HG02840 (cell line): ENCODE data around the gene ZRANB3.
"Not testable (repeated sequence)": the region's sequence is repeated elsewhere in the genome, so short reads cannot be mapped to it uniquely, and the experiment has no call there.

ENCODE experiments used
- ATAC-seq: cut with Tn5 transposase; IDR thresholded peaks from one replicate; pipeline ENCODE4 v1.9.1; 2021; ENCODE audit warnings: mild to moderate bottlenecking, moderate library complexity, moderate number of reproducible peaks; ENCODE audit not compliant: unreplicated experiment, low FRiP score

Gene ZRANB3

DNA sequence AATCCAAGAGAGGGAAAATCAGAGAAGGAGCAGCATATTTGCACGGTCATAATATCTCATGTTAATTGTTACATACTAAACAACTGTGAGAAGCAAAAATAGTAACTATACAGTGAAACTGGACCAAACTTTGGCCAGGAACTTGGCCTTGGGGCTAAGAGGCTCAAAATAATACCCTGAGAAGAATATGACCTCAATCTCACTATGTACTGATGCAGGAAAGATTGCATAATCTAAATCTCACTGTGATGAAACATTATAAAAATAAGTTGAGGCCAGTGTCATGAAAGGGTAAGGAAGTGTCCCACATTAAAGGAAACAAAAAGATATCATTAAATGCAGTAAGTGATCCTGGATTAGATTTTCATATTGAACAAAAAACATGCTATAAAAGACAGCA, 36.5 kb downstream of the ZRANB3 start:
- no peak for ATAC-seq

DNA sequence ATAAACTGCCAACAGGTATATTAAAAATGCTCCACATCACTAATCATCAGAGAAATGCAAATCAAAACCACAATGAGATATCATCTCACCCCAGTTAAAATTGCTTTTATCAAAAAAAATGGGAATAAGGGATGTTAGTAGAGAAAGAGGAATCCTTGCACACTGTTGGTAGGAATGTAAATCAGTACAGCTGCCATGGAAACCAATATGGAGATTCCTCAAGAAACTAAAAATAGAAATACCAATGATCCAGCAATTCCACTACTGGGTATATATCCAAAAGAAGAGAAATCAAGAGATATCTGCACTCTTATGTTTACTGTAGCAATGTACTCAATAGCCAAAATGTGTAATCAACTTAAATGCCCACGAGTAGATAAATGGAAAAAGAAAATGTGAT, 40.6 kb downstream of the ZRANB3 start:
- no peak for ATAC-seq

DNA sequence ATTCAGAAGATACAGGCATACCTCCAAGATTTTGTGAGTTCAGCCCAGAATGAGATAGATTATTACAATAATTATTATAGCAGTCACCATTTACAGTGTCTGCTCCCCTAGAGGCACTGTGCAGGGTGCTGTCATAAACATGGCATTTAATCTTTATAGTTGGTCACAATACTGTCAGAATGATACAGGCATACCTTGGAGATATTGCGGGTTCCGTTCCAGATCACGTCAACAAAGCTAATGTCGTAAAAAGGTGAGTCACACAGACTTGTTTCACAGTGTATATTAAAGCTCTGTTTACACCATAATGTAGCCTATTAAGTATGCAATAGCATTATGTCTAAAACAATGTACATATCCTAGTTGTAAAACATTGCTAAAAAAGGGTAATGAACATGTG, 45.6 kb downstream of the ZRANB3 start:
- ATAC-seq: no peak

DNA sequence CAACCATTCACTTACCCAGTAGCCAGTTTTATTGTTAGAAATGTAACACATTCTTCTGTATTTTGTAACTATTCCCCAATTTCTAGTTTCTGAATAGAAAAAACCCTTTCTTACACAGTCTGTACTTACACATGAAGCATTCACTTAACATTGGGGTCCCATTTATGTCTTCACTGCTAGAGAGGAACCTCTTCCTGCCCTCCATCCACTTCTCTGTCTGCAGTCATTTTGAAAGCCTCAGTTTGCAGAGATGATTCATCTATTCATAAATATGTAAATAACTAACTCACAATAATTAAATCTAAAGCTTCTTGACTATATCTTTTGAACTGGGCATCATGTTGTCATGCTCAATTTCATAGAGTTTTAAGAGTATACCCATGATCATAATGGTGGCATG, 55.9 kb downstream of the ZRANB3 start:
- ATAC-seq: no peak

DNA sequence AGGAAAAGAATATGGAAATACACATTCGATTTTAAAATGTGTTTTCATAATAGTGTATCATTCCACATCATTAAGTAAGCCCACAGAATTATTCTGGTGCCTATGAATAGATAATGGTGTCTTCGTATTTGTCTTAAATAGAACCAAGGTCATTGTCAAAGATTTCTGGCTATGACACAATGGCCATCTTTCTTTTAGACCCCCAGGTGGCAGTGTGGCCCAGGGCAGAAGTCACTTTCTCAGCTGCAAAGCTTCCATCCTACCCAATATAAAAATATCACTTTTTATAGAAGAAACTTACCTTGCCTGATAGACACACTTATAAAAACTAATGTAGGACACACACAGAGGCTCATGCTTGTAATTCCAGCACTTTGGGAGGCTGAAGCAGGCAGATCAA, 57.5 kb downstream of the ZRANB3 start:
- no peak for ATAC-seq

DNA sequence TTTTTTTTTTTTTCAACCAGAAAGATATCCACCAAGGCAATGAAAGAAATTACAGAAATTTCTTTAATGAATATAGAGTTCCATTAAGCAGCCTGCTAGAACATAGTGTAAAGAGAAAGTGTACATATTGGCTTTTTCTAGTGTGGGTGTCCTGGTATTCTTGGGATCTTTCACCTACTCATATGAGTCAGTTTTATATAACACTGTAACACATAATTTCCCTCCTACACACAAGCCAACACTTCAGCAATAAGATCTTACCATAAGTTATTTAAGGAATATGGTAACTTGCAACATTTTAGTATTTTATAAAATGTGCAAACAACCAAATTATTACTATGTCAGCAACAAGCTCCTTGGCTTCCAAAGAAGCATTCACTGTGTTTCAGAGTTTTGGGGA, 59.9 kb downstream of the ZRANB3 start:
- ATAC-seq: no peak

DNA sequence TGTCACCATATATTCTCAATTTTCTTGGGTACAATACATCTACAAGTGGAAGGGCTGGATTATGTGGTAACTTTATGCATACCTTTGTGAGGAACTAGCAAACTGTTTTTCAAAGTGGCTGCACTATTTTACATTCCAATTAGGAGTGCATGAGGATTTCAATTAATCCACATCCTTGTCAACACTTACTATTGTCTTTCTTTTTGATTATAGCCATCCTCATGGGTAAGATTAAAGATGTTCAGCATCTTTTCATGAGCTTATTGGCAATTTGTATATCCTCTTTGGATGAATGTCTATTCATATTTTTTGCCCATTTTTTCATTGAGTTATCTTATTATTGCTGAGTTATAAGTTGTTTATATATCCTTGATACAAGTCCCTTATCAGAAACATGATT, 73.7 kb downstream of the ZRANB3 start:
- ATAC-seq: no peak

DNA sequence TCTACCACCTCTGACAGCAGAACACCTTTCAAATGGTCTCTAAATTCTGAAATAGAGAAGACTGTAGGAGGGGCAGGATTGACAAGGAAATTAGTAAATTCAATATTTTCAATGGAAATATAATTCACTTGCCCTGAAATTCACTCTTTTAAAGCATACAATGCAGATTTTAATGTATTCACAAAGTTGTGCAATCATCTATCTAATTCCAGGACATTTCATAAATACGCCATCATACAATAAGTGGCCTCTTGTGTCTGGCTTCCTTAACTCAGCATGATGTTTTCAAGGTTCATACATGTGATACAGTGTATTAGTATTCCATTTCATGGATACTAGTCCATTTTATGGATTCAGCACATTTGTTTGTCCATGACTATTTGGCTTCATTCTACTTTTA, 74.2 kb downstream of the ZRANB3 start:
- ATAC-seq: no peak

DNA sequence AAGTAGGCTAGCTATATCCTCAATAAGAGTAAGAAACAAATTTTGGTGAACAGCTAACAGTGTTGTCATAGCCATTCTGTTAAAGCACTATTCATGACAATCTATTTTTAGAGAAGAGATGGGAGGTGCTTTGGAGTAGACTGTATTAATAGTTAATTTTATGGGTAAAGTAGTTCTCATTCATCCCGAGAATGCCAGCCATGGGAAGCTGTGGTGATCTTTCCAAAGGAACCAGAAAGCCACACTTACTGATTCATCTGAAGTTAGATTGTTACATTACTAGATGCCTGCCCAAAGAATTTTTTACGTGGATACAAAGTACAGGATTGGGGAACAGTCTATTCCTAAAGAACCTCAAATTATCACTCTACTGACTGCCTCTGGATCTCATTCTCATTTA, 74.6 kb downstream of the ZRANB3 start:
- no peak for ATAC-seq

DNA sequence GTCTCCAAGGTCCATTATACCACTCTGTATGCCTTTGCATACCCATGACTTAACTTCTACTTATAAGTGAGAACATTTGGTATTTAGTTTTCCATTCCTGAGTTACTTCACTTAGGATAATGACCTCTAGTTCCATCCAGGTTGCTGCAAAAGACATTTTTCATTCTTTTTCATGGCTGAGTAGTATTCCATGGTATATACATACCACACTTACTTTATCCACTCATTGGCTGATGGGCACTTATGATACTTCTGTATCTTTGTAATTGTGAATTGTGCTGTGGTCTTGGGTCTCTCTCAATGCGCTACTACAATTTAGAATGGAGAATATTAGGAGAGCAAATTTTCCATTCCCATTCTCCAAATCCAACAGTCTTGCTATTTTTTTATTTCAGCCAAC, 76.4 kb downstream of the ZRANB3 start:
- no peak for ATAC-seq

DNA sequence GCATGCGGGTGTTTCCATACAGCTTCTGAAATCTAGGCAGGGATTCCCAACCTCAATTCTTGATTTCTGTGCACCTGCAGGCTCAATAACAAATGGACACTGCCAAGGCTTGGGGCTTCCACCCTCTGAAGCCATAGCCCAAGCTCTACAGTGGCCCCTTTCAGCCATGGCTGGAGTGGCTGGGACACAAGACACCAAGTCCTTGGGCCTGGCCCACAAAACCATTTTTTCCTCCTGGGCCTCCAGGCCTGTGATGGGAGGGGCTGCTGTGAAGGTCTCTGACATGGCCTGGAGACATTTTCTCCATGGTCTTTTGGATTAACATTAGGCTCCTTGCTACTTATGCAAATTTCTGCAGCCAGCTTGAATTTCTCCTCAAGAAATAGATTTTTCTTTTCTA, 78.0 kb downstream of the ZRANB3 start:
- ATAC-seq: not testable (repeated sequence)

DNA sequence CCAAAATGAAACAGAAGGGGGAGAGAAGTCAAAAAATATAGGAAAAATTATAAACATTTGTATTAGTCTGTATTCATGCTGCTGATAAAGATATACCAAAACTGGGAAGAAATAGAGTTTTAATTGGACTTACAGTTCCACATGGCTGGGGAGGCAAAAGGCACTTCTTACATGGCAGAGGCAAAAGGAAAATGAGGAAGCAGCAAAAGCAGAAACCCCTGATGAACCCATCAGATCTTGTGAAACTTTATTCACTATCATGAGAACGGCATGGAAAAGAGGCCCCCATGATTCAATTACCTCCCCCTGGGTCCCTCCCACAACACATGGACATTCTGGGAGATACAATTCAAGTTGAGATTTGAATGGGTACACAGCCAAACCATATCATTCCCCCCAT, 79.1 kb downstream of the ZRANB3 start:
- no peak for ATAC-seq

DNA sequence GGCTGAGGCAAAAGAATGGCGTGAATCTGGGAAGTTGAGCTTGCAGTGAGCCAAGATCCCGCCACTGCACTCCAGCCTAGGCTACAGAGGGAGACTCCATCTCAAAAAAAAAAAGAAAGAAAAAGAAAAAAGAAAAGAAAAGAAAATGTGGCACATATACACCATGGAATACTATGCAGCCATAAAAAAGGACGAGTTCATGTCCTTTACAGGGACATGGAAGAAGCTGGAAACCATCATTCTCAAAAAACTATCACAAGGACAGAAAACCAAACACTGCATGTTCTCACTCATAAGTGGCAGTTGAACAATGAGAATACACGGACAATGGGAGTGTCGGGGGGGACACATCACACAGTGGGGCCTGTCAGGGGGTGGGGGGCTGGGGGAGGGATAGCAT, 88.0 kb downstream of the ZRANB3 start:
- not testable (repeated sequence) for ATAC-seq

DNA sequence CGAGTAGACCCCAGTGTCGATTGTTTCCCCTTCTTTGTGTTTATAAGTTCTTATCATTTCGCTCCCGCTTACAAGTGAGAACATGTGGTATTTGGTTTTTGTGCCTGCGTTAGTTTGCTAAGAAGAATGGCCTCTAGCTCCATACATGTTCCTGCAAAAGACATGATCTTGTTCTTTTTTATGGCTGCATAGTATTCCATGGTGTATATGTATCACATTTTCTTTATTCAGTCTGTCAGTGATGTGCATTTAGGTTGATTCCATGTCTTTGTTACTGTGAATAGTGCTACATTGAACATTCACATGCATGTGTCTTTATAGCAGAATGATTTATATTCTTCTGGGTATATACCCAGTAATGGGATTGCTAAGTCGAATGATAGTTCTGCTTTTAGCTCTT, 95.9 kb downstream of the ZRANB3 start:
- ATAC-seq: not testable (repeated sequence)

DNA sequence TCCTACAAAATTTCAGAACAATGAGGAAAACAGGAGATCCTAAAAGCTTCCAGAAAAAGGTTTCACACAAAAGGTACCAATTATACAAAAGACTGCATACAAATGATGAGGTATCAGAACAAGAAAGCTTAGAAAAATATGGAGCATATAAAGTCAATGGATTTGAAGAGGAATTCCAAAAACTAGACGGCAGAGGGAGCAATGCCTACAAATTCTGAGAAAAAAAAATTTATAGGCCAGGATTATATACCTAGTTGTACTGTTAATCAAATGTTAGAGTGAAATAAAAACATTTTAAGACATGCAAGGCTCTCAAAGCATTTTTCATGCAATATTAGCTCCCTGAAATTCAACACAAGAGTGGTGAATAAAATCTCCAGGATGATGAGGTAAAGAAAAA, 106.2 kb downstream of the ZRANB3 start:
- no peak for ATAC-seq

DNA sequence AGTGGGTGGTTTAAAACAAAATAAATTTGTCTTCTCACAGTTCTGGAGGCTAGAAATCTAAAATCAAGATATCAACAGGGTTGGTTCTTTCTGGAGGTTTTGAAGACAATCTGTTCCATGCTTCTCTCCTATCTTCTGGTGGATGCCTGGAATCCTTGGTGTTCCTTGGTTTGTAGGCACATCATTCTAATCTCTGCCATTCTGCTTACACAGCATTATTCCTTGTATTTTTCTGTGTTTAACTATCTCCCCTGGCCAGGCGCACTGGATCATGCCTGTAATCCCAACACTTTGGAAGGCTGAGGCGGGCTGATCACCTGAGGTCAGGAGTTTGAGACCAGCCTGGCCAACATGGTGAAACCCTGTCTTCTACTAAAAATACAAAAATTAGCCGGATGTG, 108.1 kb downstream of the ZRANB3 start:
- no peak for ATAC-seq

DNA sequence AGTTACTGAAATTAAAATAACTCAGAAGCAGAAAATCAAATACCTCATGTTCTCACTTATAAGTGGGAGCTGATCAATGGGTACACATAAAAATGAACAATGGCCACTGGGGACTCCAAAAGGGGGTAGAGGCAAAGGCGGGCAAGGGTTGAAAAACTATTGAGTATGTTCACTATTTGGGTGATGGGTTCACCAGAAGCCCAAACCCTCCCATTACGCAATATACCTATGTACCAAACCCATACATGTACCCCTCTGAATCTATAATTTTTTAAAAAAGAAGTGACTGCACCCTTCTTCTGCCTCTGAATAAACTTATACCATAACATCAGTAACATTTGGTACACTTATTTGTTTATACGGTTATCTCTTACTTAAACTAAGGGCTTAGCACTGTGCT, 119.4 kb downstream of the ZRANB3 start:
- no peak for ATAC-seq

DNA sequence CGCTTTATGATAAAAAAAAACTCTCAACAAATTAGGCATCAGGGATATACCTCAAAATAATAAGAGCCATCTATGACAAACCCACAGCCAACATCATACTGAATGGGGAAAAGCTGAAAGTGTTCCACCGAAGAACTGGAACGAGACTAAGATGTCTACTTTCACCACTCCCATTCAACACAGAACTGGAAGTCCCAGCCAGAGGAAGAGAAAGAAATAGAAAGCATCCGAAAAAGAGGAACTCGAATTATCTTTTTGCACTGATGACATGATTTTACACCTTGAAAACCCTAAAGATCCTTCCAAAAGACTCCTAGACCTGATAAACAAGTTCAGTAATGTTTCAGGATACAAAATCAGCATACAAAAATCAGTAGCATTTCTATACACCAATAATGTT, 121.6 kb downstream of the ZRANB3 start:
- no peak for ATAC-seq

DNA sequence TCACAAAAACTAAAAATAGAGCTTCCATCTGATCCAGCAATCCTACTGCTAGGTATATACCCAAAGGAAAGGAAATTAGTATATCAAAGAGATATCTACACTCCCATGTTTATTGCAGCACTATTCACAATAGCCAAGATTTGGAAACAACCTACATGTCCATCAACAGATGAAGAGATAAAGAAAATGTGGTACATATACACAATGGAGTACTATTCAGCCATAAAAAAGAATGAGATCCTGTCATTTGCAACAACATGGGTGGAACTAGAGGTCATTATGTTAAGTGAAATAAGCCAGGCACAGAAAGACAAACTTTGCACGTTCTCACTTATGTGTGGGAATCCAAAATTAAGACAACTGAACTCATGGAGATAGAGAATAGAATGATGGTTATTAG, 134.8 kb downstream of the ZRANB3 start:
- not testable (repeated sequence) for ATAC-seq

DNA sequence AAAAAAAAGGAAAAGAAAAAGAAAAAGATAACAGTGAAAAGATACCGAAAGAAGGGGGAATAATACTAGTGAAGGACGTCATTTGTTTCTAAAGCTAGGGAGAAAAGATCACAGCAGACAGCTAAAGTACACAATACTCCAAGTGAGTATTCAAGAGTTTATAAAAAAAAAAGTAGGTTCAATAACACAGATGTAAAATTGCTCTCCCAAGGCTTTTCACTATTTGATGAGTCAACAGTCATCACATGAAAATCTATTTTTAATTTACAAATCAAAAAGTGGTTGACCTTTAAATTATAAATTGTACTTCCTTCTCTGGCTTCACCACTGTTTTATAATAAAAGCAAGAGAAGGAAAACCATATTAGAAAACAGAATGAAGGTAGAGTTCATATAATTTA, 144.0 kb downstream of the ZRANB3 start:
- no peak for ATAC-seq

DNA sequence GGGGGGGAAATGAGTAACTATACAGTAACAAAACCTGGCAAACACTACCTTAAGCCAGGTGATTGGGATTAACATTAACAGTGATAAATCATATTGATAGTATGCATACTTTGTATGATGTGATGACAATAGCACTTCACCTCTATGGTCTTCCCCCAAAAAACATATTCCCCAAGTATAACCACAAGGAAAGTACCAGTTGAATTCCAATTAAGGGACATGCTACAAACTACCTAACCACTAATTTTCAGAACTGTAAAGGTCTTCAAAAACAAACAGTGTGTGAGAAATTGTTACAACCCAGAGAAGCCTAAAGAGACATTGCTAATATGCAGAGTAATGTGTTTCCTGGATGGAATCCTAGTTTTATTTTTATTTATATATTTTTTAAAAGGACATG, 152.4 kb downstream of the ZRANB3 start:
- no peak for ATAC-seq

DNA sequence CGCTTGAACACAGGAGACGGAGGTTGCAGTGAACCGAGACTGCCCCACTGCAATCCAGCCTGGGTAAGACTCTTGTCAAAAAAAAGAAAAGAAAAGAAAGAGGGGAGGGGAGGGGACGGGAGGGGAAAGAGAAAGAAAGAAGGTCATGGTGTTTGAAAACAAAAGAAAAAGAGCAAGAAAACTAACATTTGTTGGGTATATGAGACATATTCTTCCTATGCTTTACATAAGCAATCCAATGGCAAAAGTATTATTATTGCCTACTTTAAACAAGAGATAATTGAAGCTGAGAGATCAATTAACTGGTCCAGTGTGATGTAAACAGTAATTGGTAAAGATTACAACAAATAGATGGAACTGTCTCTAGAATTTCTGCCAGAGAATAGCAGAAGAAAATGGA, 157.3 kb downstream of the ZRANB3 start:
- ATAC-seq: no peak

DNA sequence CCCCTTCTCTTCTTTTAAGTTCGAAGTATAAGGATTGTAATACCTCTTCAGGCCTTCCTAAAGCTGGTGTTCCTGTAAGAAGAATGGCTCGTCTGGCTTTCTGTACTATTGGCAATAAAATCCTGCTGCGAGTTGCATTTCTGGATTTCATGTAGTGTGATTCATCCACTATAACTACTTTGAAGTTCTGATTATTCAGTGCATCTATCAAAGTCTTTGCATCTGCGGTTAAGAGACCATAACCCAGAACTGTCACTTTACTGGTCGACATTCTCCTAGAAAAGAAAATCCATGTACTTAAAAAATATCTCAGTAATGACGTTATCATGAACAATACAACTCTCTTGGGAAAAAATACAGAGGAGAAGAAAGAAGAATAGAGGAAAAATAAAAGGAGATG, 181.1 kb downstream of the ZRANB3 start:
- no peak for ATAC-seq
